Natural killer cell (primary cell): ENCODE results near the gene IVNS1ABP. TPM values are rescaled to one million over a fixed set of nuclear protein-coding genes. Genes with fewer than 3 reads are reported as not detected.

Experiments
- ATAC-seq, 3 donors: fragments of 150-1000 bp in 2 of 3; fragments of 200-7000 bp in 1 of 3; cut with Tn5 transposase; 1 replicate in 1 of 3; 2 replicates in 2 of 3; pipeline ENCODE4 v1.10.0; 2021; ENCODE audit warnings: mild to moderate bottlenecking in 2 of 3, moderate library complexity in 2 of 3
- DNase-seq, 2 donors: peaks; one replicate each; pipeline versions ENCODE4 v3.0.0 to v3.0.0-alpha.2; 2013 to 2021; ENCODE audit warnings: mixed read lengths in 1 of 2
- H3K27ac ChIP-seq: one replicate; pipeline ENCODE4 v1.5.1; 2013; ENCODE audit warnings: mild to moderate bottlenecking, low read length
- H3K27me3 ChIP-seq: one replicate; pipeline ENCODE4 v1.6.1; 2013; ENCODE audit warnings: low read length; ENCODE audit not compliant: control insufficient read depth, insufficient read depth
- H3K36me3 ChIP-seq: one replicate; pipeline ENCODE4 v1.6.1; 2013; ENCODE audit warnings: low read length; ENCODE audit not compliant: control insufficient read depth, insufficient read depth
- H3K4me1 ChIP-seq: one replicate; pipeline ENCODE4 v1.6.1; 2013; ENCODE audit warnings: low read length; ENCODE audit not compliant: control insufficient read depth, insufficient read depth
- H3K4me3 ChIP-seq: one replicate; pipeline ENCODE4 v1.5.1; 2013; ENCODE audit warnings: low read length
- H3K9me3 ChIP-seq: one replicate; pipeline ENCODE4 v1.6.1; 2013; ENCODE audit warnings: low read length; ENCODE audit not compliant: control insufficient read depth, insufficient read depth
- H3K27ac Mint-ChIP-seq, 2 donors: one replicate each; pipeline ENCODE4 v1.8.0; 2022; ENCODE audit warnings: mild to moderate bottlenecking in 2 of 2, mixed read lengths in 2 of 2, moderate library complexity in 1 of 2
- H3K27me3 Mint-ChIP-seq, 2 donors: one replicate each; pipeline ENCODE4 v1.8.0; 2022; ENCODE audit warnings: low read depth in 2 of 2, mixed read lengths in 2 of 2
- H3K36me3 Mint-ChIP-seq: one replicate; pipeline ENCODE4 v1.8.0; 2022; ENCODE audit warnings: mixed read lengths
- H3K4me1 Mint-ChIP-seq, 2 donors: one replicate each; pipeline ENCODE4 v1.8.0; 2022; ENCODE audit warnings: mixed read lengths in 2 of 2
- H3K4me3 Mint-ChIP-seq: one replicate; pipeline ENCODE4 v1.8.0; 2022; ENCODE audit warnings: mild to moderate bottlenecking, moderate library complexity, mixed read lengths
- H3K9me3 Mint-ChIP-seq, 2 donors: one replicate each; pipeline ENCODE4 v1.8.0; 2022; ENCODE audit warnings: mixed read lengths in 2 of 2
- WGBS: methylation state at CpG from one replicate; pipeline ENCODE4 v1.1.7; 2013; ENCODE audit warnings: missing lambda C conversion rate; ENCODE audit not compliant: insufficient coverage; 5-methylcytosine and 5-hydroxymethylcytosine counted together
- intact Hi-C: fragments of 100-400 bp; cut with micrococcal nuclease; formaldehyde crosslinking; loops from one replicate; pipeline ENCODE4 v1.14.2; 2022
- total RNA-seq, 4 donors: library from RNA; stranded (reverse); fragments of 120-200 nt in 1 of 4; gene quantifications; one replicate each; pipeline versions ENCODE4 v1.2.3 to v1.2.4, GENCODE V29; 2013 to 2022
- TF ChIP-seq, protein P1 (sequence below): fragments of 200-600 bp; IDR thresholded peaks from one replicate; pipeline ENCODE4 v1.8.0; 2022; ENCODE audit warnings: antibody characterized with exemption

IVNS1ABP gene
- total RNA-seq, 3 donors from 2014 or later (not counting 1 experiment from before 2014, with no cell fraction given): 250 to 394 (median 299) TPM

- WGBS: 5% methylated on average over 8 of the region's 8 CpGs
- no peak overlapping the region for H3K4me3 ChIP-seq
- DNase-seq: peak; percentile 39 to 71
- H3K36me3 ChIP-seq: no peaks in the 10 kb centered on the region
- Mint-ChIP-seq H3K9me3 (no peaks in the 10 kb centered on the region), H3K36me3 (no peaks in the 10 kb centered on the region), H3K4me1 (peaks cover 39 to 44% of the 10 kb centered on the region in 2 donors), H3K27ac (peak overlapping the region; percentile 83 to 84), H3K4me3 (peak overlapping the region; percentile 76), H3K27me3 (no peaks in the 10 kb centered on the region)
- no peaks in the 10 kb centered on the region for H3K9me3 ChIP-seq
- peaks cover 25% of the 10 kb centered on the region for H3K4me1 ChIP-seq
- peak overlapping the region; percentile 63 for H3K27ac ChIP-seq
- TF ChIP-seq, protein P1, sequence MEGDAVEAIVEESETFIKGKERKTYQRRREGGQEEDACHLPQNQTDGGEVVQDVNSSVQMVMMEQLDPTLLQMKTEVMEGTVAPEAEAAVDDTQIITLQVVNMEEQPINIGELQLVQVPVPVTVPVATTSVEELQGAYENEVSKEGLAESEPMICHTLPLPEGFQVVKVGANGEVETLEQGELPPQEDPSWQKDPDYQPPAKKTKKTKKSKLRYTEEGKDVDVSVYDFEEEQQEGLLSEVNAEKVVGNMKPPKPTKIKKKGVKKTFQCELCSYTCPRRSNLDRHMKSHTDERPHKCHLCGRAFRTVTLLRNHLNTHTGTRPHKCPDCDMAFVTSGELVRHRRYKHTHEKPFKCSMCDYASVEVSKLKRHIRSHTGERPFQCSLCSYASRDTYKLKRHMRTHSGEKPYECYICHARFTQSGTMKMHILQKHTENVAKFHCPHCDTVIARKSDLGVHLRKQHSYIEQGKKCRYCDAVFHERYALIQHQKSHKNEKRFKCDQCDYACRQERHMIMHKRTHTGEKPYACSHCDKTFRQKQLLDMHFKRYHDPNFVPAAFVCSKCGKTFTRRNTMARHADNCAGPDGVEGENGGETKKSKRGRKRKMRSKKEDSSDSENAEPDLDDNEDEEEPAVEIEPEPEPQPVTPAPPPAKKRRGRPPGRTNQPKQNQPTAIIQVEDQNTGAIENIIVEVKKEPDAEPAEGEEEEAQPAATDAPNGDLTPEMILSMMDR: no peak
- intact Hi-C loops: loop anchor here (1.0 to 5.0 kb wide), 3 partner anchors 22 to 228 kb away; partner anchors contain the start of gene IVNS1ABP
- peak; percentile 81 to 88 (median 84) for ATAC-seq
- no peaks in the 10 kb centered on the region for H3K27me3 ChIP-seq
Measured at GRCh38 chr1:185338719-185339622, 21.9 kb upstream of the IVNS1ABP start.

DNA sequence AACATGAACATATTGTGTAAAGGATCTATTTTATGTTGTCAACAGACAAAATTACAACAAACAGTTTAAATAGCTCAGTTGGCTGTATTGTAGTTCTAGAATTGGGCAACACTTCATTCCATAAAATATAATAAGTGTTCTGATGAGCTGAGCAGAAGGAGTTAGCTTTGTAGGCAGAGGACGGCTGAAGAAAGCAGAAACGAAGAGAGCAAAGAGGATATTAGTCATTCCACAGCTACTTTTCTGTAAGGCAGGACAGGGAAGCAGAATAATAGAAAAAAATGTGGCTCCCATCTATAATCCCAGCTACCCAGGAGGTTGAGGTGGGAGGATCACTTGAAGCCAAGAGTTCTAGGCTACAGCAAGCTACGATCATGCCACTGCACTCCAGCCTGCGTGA, 20.2 kb upstream of the IVNS1ABP start:
- Mint-ChIP-seq H3K27ac (peak overlapping the region in 1 of 2 donors; percentile 60), H3K4me1 (peaks cover 39 to 44% of the 10 kb centered on the region in 2 donors), H3K9me3 (no peaks in the 10 kb centered on the region), H3K36me3 (no peaks in the 10 kb centered on the region), H3K4me3 (peak overlapping the region; percentile 45), H3K27me3 (no peaks in the 10 kb centered on the region)
- H3K27ac ChIP-seq: no peak overlapping the region
- peaks cover 25% of the 10 kb centered on the region for H3K4me1 ChIP-seq
- no peaks in the 10 kb centered on the region for H3K9me3 ChIP-seq
- DNase-seq: no peak
- no peaks in the 10 kb centered on the region for H3K36me3 ChIP-seq
- WGBS: 95% methylated on average over 4 of the region's 4 CpGs
- no peaks in the 10 kb centered on the region for H3K27me3 ChIP-seq
- no peak for ATAC-seq
- intact Hi-C loops: loop anchor here (5.0 kb wide), 1 partner anchor 230 kb away; no protein-coding TSS in a partner anchor
- TF ChIP-seq, protein P1: no peak
- H3K4me3 ChIP-seq: no peak overlapping the region

DNA sequence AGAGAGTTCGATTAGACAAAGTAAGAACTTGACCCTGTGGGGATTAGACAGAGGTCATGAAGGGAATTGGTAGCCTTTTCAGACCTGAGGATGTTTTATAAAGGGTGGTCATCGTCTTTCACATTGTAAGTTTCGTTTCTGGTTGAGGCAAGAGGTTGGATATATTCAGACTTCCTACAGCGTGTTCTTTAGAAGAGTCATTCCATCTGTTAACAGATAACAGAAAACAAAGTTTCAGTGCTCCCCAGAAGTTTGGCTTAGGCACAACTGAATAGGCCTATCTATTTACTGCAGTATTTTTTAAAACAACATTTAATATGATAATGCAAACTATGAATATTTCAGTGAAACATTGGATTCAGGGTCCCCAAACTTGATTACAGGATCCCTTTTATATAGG, 17.1 kb upstream of the IVNS1ABP start:
- H3K9me3 Mint-ChIP-seq: no peaks in the 10 kb centered on the region
- H3K4me1 Mint-ChIP-seq: peaks cover 15 to 20% of the 10 kb centered on the region in 2 donors
- Histone ChIP-seq H3K4me1 (peaks cover 11% of the 10 kb centered on the region), H3K4me3 (no peak overlapping the region), H3K27ac (no peak overlapping the region), H3K36me3 (no peaks in the 10 kb centered on the region), H3K27me3 (no peaks in the 10 kb centered on the region), H3K9me3 (no peaks in the 10 kb centered on the region)
- H3K27me3 Mint-ChIP-seq: no peaks in the 10 kb centered on the region
- H3K27ac Mint-ChIP-seq: no peak overlapping the region
- TF ChIP-seq, protein P1: no peak
- DNase-seq (no peak), ATAC-seq (no peak)
- 84% methylated on average over 4 of the region's 4 CpGs for WGBS
- H3K36me3 Mint-ChIP-seq: no peaks in the 10 kb centered on the region
- H3K4me3 Mint-ChIP-seq: no peak overlapping the region
- intact Hi-C loops: no loop called here
